Transverse colon (tissue), 4 donors: Measurements from ENCODE around the gene MSI2. TPM values are rescaled to one million over a fixed set of nuclear protein-coding genes. Genes with fewer than 3 reads are reported as not detected.
A peak's percentile ranks its signal among the peaks of the same experiment; 100 is the strongest.

Source experiments
- DNase-seq: peaks from one replicate; pipeline ENCODE4 v3.0.0-alpha.2; 2019
- H3K27ac ChIP-seq, 4 donors: fragments of 200-600 bp; sonication (generic); 2 replicates each; pipeline ENCODE4 v1.5.1; 2016 to 2018; ENCODE audit warnings: inconsistent platforms in 4 of 4
- H3K27me3 ChIP-seq: fragments of 200-600 bp; sonication (generic); 2 replicates; pipeline ENCODE4 v1.5.1; 2017; ENCODE audit warnings: inconsistent platforms
- H3K36me3 ChIP-seq, 4 donors: fragments of 200-600 bp; sonication (generic); 2 replicates each; pipeline ENCODE4 v1.5.1; 2017 to 2019; ENCODE audit warnings: inconsistent platforms in 4 of 4
- H3K4me1 ChIP-seq, 4 donors: fragments of 200-600 bp; sonication (generic); 2 replicates each; pipeline ENCODE4 v1.5.1; 2017 to 2020; ENCODE audit warnings: inconsistent platforms in 4 of 4
- H3K4me3 ChIP-seq, 4 donors: fragments of 200-600 bp; sonication (generic); 1 replicate in 1 of 4; 2 replicates in 3 of 4; pipeline versions ENCODE4 v1.5.1 to v1.6.1; 2017 to 2019; ENCODE audit warnings: inconsistent platforms in 4 of 4
- H3K9me3 ChIP-seq, 2 donors: fragments of 200-600 bp; sonication (generic); 2 replicates each; pipeline ENCODE4 v1.5.1; 2017 to 2019; ENCODE audit warnings: inconsistent platforms in 2 of 2
- EP300 ChIP-seq: sonication (generic); formaldehyde crosslinking; IDR thresholded peaks from one replicate; pipeline ENCODE4 v1.6.1; 2017; ENCODE audit warnings: antibody characterized with exemption, low read depth
- POLR2A ChIP-seq: fragments of 450-650 bp; IDR thresholded peaks from one replicate; pipeline ENCODE4 v1.6.1; 2016; ENCODE audit warnings: antibody characterized with exemption, mild to moderate bottlenecking, moderate library complexity
- POLR2AphosphoS5 ChIP-seq, 3 donors: sonication (generic); formaldehyde crosslinking; IDR thresholded peaks; one replicate each; pipeline ENCODE4 v1.6.1; 2016; ENCODE audit warnings: antibody characterized with exemption in 3 of 3
- WGBS, 2 donors: methylation state at CpG; one replicate each; pipeline ENCODE4 v1.1.5; 2018; ENCODE audit warnings: low coverage in 1 of 2; 5-methylcytosine and 5-hydroxymethylcytosine counted together
- in situ Hi-C, 4 donors: fragments of 200-750 bp; cut with MboI; loops; one replicate each; pipeline versions ENCODE4 v1.15.0 to v1.15.1; 2017; ENCODE audit warnings: low sequenced_read_pairs in 3 of 4, low pct_ligation_motif_present in 1 of 4, low pct_unique_long_range_greater_than_20kb in 1 of 4
- intact Hi-C: fragments of 100-400 bp; cut with DNase I; formaldehyde crosslinking; loops from one replicate; pipeline ENCODE4 v1.15.1; 2023; ENCODE audit warnings: low total_unique reads
- total RNA-seq, 4 donors: library from RNA; depleted of rRNA; stranded (reverse); fragments of >200 nt; gene quantifications; one replicate each; pipeline ENCODE4 v1.1.0, GENCODE V29; 2016
- TF ChIP-seq, protein P1 (sequence below), 5 experiments: fragments of 200-600 bp in 3 of 5; fragments of 450-650 bp in 2 of 5; sonication (generic) in 3 of 5; IDR thresholded peaks; 1 replicate in 2 of 5; 2 replicates in 3 of 5; pipeline ENCODE4 v1.5.1; 2016 to 2017; ENCODE audit warnings: antibody characterized with exemption in 5 of 5, inconsistent platforms in 3 of 5, mild to moderate bottlenecking in 2 of 5, moderate library complexity in 1 of 5

The MSI2 gene
- total RNA-seq, 4 donors from 2014 or later: 20.6 to 36.0 (median 29.3) TPM

DNA sequence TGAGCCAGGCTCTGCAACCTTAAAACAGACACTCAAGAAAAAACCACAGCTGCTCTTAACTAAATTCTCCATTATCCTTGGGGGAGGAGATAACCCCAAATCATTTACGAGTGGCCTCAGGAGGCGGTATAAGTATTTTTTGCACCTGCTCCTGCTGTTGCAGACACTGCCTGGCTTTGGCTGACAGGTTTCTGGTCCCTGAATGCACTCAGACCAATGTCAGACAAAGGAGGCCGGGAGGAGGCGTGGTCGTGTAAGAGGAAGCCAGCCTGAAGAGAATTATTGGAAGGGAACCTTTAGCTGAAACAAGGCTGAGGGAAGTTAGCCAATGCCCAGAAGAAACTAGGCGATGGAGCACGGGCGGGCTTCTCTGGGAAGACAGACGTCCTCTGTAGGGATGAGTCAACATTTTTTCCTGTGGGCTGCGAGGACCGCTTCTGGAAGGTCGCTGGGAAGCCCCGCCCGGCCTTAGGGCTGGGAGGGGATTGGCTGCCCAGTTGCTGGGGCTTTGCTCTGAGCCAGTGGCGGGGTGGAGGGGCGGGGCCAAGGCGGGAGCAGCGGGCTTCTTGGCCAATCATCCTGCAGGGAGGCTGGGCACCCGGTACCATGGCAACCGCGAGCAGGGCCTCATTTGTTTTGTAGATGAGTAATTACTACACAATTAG, 406.5 kb downstream of the MSI2 start:
- peak overlapping the region; percentile 71 to 79 (median 76) for H3K27ac ChIP-seq
- intact Hi-C loops: no loop called here
- in situ Hi-C loops: loop anchor here in 1 of 4 donors (10.0 kb wide), 1 partner anchor 418 kb away; no protein-coding TSS in a partner anchor

DNA sequence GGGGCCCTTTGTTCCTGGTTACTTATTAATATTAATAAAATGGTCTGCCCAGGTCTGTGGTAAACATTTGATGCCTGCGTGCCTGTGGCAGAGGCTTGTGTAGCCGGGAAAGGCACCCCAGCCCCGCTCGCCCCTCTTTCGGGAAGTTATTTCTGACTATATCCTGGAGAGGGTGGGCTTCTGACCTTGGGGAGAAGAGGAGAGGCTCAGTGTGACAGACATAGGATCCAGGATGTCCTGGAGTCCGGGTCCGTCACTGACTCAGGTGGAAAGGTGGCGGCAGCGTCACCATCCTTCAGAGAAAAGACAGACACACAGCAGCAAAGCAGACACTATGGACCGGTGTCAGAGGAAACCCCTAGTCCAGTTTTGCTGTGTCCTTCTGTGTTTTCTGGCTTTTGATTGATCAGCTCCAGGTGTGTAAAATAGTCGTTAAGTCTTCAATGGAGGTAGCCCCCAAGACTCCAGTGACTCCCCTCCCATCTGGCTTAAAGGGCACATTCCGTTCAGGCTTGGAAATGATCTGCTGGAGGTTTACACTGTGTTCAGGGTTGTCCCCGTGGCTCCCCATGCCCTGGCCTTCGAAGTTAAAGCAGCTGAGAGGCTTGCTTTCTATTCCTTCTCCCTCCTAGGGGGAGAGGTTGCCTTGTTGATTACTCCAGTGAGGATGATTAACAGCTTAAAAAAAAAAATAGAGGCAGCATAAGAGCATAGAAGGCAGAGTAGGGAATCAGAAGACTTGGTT, 407.2 kb downstream of the MSI2 start:
- no peak for DNase-seq
- H3K36me3 ChIP-seq: no peaks in the 10 kb centered on the region
- TF ChIP-seq, protein P1, sequence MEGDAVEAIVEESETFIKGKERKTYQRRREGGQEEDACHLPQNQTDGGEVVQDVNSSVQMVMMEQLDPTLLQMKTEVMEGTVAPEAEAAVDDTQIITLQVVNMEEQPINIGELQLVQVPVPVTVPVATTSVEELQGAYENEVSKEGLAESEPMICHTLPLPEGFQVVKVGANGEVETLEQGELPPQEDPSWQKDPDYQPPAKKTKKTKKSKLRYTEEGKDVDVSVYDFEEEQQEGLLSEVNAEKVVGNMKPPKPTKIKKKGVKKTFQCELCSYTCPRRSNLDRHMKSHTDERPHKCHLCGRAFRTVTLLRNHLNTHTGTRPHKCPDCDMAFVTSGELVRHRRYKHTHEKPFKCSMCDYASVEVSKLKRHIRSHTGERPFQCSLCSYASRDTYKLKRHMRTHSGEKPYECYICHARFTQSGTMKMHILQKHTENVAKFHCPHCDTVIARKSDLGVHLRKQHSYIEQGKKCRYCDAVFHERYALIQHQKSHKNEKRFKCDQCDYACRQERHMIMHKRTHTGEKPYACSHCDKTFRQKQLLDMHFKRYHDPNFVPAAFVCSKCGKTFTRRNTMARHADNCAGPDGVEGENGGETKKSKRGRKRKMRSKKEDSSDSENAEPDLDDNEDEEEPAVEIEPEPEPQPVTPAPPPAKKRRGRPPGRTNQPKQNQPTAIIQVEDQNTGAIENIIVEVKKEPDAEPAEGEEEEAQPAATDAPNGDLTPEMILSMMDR (IDR thresholded peaks at IDR 0.05): no peak
- TF ChIP-seq EP300 (no peak), POLR2A (no peak), POLR2AphosphoS5 (IDR thresholded peaks at IDR 0.05) (no peak)
- no peaks in the 10 kb centered on the region for H3K9me3 ChIP-seq
- in situ Hi-C loops (loop anchor here in 1 of 4 donors (10.0 kb wide), 1 partner anchor 419 kb away; no protein-coding TSS in a partner anchor), intact Hi-C loops (no loop called here)
- no peak overlapping the region for H3K4me3 ChIP-seq
- WGBS, 2 donors: 81 to 85% methylated on average over 14 of the region's 14 CpGs
- no peaks in the 10 kb centered on the region for H3K27me3 ChIP-seq
- peak overlapping the region; percentile 70 to 79 (median 76) for H3K27ac ChIP-seq
- H3K4me1 ChIP-seq: peaks cover 4 to 7% (median 5%) of the 10 kb centered on the region in 4 donors

More for the DNA sequence above, 406.5 kb downstream of the MSI2 start:
- peak overlapping the region in 2 of 4 donors; percentile 24 to 28 for H3K4me3 ChIP-seq
- no peaks in the 10 kb centered on the region for H3K27me3 ChIP-seq
- DNase-seq: peak; percentile 87
- H3K4me1 ChIP-seq: peaks cover 4 to 7% (median 5%) of the 10 kb centered on the region in 4 donors
- no peaks in the 10 kb centered on the region for H3K36me3 ChIP-seq
- H3K9me3 ChIP-seq: no peaks in the 10 kb centered on the region
- TF ChIP-seq POLR2AphosphoS5 (IDR thresholded peaks at IDR 0.05) (no peak), POLR2A (no peak), EP300 (no peak)
- TF ChIP-seq, protein P1 (IDR thresholded peaks at IDR 0.05): no peak
- 30% methylated on average over 21 of the region's 21 CpGs; no CpG with 5 or more reads in 1 of the 2 donors for WGBS, 2 donors

DNA sequence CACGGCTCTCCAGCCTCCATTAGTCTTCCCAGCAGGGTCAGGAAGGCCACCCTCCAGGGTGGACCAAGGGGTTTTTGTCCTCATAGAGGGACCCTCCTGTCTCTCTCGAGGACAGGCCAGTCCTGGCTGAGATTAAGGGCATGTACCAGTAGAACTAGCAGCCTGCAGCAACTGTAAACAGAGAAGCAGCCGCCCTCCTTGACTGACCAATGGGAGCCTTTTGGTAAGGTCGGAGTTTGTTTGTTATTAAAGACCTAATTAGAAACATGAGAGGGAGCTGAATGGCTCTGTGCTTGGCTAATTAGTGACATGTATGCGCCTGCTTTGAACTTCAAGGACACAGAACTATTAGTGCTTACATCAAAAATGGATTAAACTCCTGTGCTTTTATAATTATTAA, 408.8 kb downstream of the MSI2 start:
- no peaks in the 10 kb centered on the region for H3K36me3 ChIP-seq
- peaks cover 4 to 7% (median 5%) of the 10 kb centered on the region in 4 donors for H3K4me1 ChIP-seq
- peak overlapping the region in 1 of 4 donors; percentile 1 for H3K27ac ChIP-seq
- no peak for DNase-seq
- TF ChIP-seq EP300: no peak
- TF ChIP-seq, protein P1 (IDR thresholded peaks at IDR 0.05): no peak
- TF ChIP-seq POLR2AphosphoS5 (IDR thresholded peaks at IDR 0.05): no peak
- TF ChIP-seq POLR2A: no peak
- H3K4me3 ChIP-seq: no peak overlapping the region
- in situ Hi-C loops: loop anchor here in 1 of 4 donors (10.0 kb wide), 1 partner anchor 420 kb away; no protein-coding TSS in a partner anchor
- H3K9me3 ChIP-seq: no peaks in the 10 kb centered on the region
- H3K27me3 ChIP-seq: no peaks in the 10 kb centered on the region
- intact Hi-C loops: no loop called here
- WGBS, 2 donors: 77 to 89% methylated on average over 4 to 5 of the region's 5 CpGs

DNA sequence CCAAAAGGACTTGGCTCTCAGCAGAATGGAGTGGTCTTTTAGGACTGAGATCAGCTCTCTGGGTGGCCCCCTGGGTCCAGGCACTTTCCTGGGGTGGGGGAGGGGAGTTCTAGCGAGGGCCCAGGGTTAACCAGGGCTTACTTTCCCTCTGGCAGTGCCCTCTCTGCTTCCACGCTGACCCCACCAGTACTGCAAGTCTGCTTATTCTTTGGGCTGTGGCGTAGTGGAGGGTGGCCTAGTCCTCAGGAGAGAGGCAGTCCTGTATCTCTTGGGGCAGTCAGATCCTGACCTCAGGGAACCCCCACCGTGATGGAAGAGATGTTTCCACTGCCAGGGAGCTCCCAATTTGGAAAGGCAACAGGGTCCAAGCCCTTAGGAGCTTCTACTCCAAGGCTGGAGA, 409.4 kb downstream of the MSI2 start:
- H3K36me3 ChIP-seq: no peaks in the 10 kb centered on the region
- no peaks in the 10 kb centered on the region for H3K27me3 ChIP-seq
- intact Hi-C loops (no loop called here), in situ Hi-C loops (loop anchor here in 1 of 4 donors (10.0 kb wide), 1 partner anchor 421 kb away; no protein-coding TSS in a partner anchor)
- DNase-seq: no peak
- no peak overlapping the region for H3K27ac ChIP-seq
- no peak for TF ChIP-seq POLR2A
- TF ChIP-seq, protein P1 (IDR thresholded peaks at IDR 0.05): no peak
- TF ChIP-seq POLR2AphosphoS5 (IDR thresholded peaks at IDR 0.05): no peak
- no peak for TF ChIP-seq EP300
- no peak overlapping the region for H3K4me3 ChIP-seq
- H3K9me3 ChIP-seq: no peaks in the 10 kb centered on the region
- WGBS, 2 donors: 79 to 100% methylated on average over 2 to 4 of the region's 4 CpGs
- peaks cover 4 to 7% (median 5%) of the 10 kb centered on the region in 4 donors for H3K4me1 ChIP-seq
